ENCODE data around the gene PAQR5. TPM values are rescaled to one million over a fixed set of nuclear protein-coding genes. Genes with fewer than 3 reads are reported as not detected.

Gene PAQR5
- total RNA-seq, 1 experiment from 2014 or later: 34.0 TPM

DNA sequence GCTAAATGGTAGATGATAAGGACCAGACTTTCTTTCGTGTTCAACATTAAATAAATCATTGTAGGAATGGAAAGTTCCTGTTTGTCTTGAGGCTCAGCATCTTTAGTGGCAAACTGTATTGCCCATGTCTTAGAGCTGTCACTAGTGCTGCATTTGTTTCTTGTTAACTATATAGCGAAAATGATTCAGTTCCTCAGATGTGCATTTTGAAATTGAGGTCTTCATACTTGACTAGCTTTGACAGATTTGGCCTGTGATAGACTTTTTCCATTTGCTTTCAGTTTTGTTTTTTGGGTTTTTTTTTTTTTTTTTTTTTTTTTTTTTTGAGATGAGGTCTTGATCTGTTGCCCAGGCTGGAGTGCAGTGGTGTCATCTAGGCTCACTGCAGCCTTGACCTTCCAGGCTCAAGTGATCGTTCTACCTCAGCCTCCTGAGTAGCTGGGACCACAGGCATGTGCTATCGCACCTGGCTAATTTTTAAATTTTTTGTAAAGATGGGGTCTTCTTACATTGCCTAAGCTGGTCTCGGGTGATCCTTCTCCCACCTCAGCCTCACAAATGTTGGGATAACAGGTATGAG lies 144.4 kb downstream of the PAQR5 start:
- Histone ChIP-seq H3K4me3 (replicated peaks in 1 of 2; ENCODE audit: low read depth in 1 of 2, low read length in 2 of 2) (no peak overlapping the region), H3K4me2 (ENCODE audit: low read length) (no peak overlapping the region), H3K79me2 (ENCODE audit: insufficient read depth, low read length) (peaks cover 45% of the 10 kb centered on the region), H2AFZ (ENCODE audit: low read depth, low read length, poor library complexity, severe bottlenecking) (no peak overlapping the region), H3K9ac (ENCODE audit: low read length) (no peak overlapping the region), H3K27me3 (ENCODE audit: insufficient read depth, low read length) (no peaks in the 10 kb centered on the region), H3K9me2 (ENCODE audit: insufficient read depth) (no peaks in the 10 kb centered on the region), H3K4me1 (ENCODE audit: control insufficient read depth in 1 of 2, insufficient read depth in 2 of 2, low read length in 2 of 2) (no peaks in the 10 kb centered on the region), H3K27ac (ENCODE audit: low read depth, low read length) (no peak overlapping the region), H3K36me3 (ENCODE audit: control insufficient read depth in 1 of 2, insufficient read depth in 2 of 2, low read length in 2 of 2) (peaks cover 71 to 86% of the 10 kb centered on the region in 2 experiments), H4K20me1 (ENCODE audit: insufficient read depth) (no peaks in the 10 kb centered on the region), H3K9me3 (ENCODE audit: control insufficient read depth in 1 of 2, insufficient read depth in 1 of 2, low read depth in 1 of 2, low read length in 2 of 2) (no peaks in the 10 kb centered on the region)
- ChIA-PET POLR2A (no interaction called here), RAD21 (ENCODE audit: low non-redundant PET in 1 of 2, low total read pairs in 2 of 2, uncharacterized antibody in 2 of 2, unreplicated experiment in 2 of 2) (no interaction called here), CTCF (no interaction called here)
- intact Hi-C loops (cut with micrococcal nuclease): no loop called here
- TF ChIP-seq RAD21 (IDR thresholded peaks at IDR 0.05; ENCODE audit: low read depth) (no peak), SIN3A (IDR thresholded peaks at IDR 0.05; ENCODE audit: low read depth) (no peak), POLR2A (IDR thresholded peaks at IDR 0.05; ENCODE audit: borderline replicate concordance, extremely low read depth, insufficient read depth, insufficient read length) (no peak), POLR2AphosphoS5 (IDR thresholded peaks at IDR 0.05; ENCODE audit: low read depth, low read length) (no peak), ELF1 (IDR thresholded peaks at IDR 0.05; ENCODE audit: borderline replicate concordance, low read depth) (no peak), ZNF274 (IDR thresholded peaks at IDR 0.05; ENCODE audit: low read depth, low read length) (no peak)
- TF ChIP-seq, protein P1, sequence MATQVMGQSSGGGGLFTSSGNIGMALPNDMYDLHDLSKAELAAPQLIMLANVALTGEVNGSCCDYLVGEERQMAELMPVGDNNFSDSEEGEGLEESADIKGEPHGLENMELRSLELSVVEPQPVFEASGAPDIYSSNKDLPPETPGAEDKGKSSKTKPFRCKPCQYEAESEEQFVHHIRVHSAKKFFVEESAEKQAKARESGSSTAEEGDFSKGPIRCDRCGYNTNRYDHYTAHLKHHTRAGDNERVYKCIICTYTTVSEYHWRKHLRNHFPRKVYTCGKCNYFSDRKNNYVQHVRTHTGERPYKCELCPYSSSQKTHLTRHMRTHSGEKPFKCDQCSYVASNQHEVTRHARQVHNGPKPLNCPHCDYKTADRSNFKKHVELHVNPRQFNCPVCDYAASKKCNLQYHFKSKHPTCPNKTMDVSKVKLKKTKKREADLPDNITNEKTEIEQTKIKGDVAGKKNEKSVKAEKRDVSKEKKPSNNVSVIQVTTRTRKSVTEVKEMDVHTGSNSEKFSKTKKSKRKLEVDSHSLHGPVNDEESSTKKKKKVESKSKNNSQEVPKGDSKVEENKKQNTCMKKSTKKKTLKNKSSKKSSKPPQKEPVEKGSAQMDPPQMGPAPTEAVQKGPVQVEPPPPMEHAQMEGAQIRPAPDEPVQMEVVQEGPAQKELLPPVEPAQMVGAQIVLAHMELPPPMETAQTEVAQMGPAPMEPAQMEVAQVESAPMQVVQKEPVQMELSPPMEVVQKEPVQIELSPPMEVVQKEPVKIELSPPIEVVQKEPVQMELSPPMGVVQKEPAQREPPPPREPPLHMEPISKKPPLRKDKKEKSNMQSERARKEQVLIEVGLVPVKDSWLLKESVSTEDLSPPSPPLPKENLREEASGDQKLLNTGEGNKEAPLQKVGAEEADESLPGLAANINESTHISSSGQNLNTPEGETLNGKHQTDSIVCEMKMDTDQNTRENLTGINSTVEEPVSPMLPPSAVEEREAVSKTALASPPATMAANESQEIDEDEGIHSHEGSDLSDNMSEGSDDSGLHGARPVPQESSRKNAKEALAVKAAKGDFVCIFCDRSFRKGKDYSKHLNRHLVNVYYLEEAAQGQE (IDR thresholded peaks at IDR 0.05; ENCODE audit: low read depth): no peak
- TF ChIP-seq, protein P2, sequence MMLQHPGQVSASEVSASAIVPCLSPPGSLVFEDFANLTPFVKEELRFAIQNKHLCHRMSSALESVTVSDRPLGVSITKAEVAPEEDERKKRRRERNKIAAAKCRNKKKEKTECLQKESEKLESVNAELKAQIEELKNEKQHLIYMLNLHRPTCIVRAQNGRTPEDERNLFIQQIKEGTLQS (IDR thresholded peaks at IDR 0.05): no peak
- DNase-seq (ENCODE audit: low read depth, low spot score) (no peak), ATAC-seq (no peak)
- no TSS peak for BruUV-seq (replicated peaks)

All from HCT116 (cell line).